Neural crest cell (in vitro differentiated cells): ENCODE results near the gene CWC27. TPM values are rescaled to one million over a fixed set of nuclear protein-coding genes. Genes with fewer than 3 reads are reported as not detected.

Experiments
- DNase-seq: peaks from one replicate; pipeline ENCODE4 v3.0.0; 2021; ENCODE audit warnings: low read depth, mixed read lengths, low spot score
- H3K27ac Mint-ChIP-seq: one replicate; pipeline ENCODE4 v1.8.0; 2021; ENCODE audit warnings: mild to moderate bottlenecking, mixed read lengths; ENCODE audit not compliant: unreplicated experiment
- H3K27me3 Mint-ChIP-seq: 2 replicates; pipeline ENCODE4 v1.8.0; 2021; ENCODE audit warnings: low read depth, mild to moderate bottlenecking, mixed read lengths
- H3K36me3 Mint-ChIP-seq: 2 replicates; pipeline ENCODE4 v1.8.0; 2021; ENCODE audit warnings: low read depth, mild to moderate bottlenecking, mixed read lengths
- H3K4me1 Mint-ChIP-seq: 2 replicates; pipeline ENCODE4 v1.8.0; 2021; ENCODE audit warnings: mixed read lengths
- H3K4me3 Mint-ChIP-seq: one replicate; pipeline ENCODE4 v1.8.0; 2021; ENCODE audit warnings: mild to moderate bottlenecking, mixed read lengths
- H3K9me3 Mint-ChIP-seq: 2 replicates; pipeline ENCODE4 v1.8.0; 2021; ENCODE audit warnings: mixed read lengths
- total RNA-seq: library from RNA; stranded (reverse); gene quantifications from 2 replicates; pipeline ENCODE4 v1.2.1, GENCODE V29; 2021
- TF ChIP-seq, protein P1 (sequence below): fragments of 200-600 bp; sonication (generic); conservative IDR thresholded peaks from 2 replicates; pipeline ENCODE4 v1.5.0; 2021; ENCODE audit warnings: antibody characterized with exemption, mild to moderate bottlenecking

Gene CWC27
- total RNA-seq, 1 donor from 2014 or later, result 29.4 TPM

DNA sequence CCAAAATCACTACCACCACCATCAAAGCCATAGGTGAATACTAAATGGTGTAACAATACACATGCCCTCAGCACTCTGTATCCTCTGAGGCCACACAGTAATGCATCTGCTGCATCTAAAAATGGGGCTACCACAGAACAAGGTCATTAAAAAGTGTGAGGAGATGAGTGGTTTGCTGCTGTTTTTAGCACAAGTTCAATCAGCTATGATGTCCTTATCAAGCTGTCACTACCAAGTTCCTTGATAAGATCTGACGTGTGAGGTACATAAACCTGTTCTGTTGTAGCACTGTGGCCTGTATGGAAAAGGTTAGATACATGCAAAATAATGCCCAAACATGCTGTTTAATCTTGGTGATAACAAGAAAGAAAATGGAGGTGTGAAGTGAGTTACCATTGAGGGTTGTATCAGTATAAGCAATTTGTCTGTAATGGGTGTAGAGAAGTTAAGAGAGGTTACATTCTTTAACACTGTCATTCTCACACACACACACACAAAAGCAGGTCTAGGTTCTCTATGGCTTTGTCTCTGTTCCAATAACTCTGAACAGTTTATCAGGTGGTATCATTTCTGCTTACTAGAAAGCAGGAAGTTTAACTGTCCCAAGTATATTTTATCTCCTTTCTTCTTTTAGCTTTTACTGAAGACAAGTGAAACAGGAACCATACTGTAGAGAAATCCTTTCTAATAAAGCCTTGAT is 252.9 kb downstream of the CWC27 start:
- no peak for DNase-seq
- TF ChIP-seq, protein P1, sequence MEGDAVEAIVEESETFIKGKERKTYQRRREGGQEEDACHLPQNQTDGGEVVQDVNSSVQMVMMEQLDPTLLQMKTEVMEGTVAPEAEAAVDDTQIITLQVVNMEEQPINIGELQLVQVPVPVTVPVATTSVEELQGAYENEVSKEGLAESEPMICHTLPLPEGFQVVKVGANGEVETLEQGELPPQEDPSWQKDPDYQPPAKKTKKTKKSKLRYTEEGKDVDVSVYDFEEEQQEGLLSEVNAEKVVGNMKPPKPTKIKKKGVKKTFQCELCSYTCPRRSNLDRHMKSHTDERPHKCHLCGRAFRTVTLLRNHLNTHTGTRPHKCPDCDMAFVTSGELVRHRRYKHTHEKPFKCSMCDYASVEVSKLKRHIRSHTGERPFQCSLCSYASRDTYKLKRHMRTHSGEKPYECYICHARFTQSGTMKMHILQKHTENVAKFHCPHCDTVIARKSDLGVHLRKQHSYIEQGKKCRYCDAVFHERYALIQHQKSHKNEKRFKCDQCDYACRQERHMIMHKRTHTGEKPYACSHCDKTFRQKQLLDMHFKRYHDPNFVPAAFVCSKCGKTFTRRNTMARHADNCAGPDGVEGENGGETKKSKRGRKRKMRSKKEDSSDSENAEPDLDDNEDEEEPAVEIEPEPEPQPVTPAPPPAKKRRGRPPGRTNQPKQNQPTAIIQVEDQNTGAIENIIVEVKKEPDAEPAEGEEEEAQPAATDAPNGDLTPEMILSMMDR, result no peak
- H3K27me3 Mint-ChIP-seq, result no peaks in the 10 kb centered on the region
- no peak overlapping the region for H3K4me3 Mint-ChIP-seq
- H3K36me3 Mint-ChIP-seq, result no peaks in the 10 kb centered on the region
- H3K4me1 Mint-ChIP-seq, result peaks cover 4% of the 10 kb centered on the region
- H3K27ac Mint-ChIP-seq, result no peak overlapping the region
- no peaks in the 10 kb centered on the region for H3K9me3 Mint-ChIP-seq

DNA sequence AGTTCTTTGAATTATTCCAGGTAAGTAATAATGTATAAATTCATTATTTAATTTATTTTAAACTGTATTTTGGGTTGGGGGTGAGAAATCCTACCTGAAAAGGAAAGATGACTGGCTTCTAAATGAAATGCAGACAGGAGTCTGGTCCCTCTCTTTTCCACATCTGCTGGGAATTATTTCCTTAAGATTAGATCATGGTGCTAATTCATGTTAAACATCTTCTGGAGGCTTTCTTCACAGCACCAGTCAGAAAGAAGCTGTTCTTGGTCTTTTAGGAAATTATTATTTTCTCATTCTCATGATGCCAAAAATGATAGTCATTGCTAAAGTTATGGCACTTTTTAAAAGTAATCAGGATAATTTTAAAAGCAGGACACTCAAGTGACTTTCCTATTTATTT is 254.2 kb downstream of the CWC27 start:
- Mint-ChIP-seq H3K27ac (no peak overlapping the region), H3K9me3 (no peaks in the 10 kb centered on the region), H3K36me3 (no peaks in the 10 kb centered on the region), H3K4me1 (peaks cover 12% of the 10 kb centered on the region), H3K27me3 (no peaks in the 10 kb centered on the region), H3K4me3 (no peak overlapping the region)
- TF ChIP-seq, protein P1, result no peak
- DNase-seq, result no peak

DNA sequence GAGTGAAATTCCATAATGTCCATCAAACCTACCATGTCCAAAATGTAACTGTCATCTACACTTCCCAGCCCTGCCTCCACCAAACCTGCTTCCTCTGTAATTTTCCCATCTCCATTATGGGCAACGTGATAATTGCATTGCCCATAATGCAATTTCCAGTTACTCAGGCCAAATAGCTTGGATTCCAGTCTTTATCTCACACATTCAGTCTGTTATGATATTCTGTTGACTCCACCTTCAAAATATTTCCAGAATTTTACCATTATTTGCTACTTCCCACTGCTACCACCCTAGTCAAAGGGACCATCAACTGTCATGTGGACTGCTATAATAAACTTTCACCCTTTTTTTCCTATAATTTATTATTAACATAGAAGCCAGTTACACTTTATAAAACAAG is 256.0 kb downstream of the CWC27 start:
- TF ChIP-seq, protein P1, result no peak
- Mint-ChIP-seq H3K4me3 (no peak overlapping the region), H3K4me1 (peaks cover 14% of the 10 kb centered on the region), H3K36me3 (no peaks in the 10 kb centered on the region), H3K27me3 (no peaks in the 10 kb centered on the region), H3K9me3 (no peaks in the 10 kb centered on the region), H3K27ac (no peak overlapping the region)
- no peak for DNase-seq

DNA sequence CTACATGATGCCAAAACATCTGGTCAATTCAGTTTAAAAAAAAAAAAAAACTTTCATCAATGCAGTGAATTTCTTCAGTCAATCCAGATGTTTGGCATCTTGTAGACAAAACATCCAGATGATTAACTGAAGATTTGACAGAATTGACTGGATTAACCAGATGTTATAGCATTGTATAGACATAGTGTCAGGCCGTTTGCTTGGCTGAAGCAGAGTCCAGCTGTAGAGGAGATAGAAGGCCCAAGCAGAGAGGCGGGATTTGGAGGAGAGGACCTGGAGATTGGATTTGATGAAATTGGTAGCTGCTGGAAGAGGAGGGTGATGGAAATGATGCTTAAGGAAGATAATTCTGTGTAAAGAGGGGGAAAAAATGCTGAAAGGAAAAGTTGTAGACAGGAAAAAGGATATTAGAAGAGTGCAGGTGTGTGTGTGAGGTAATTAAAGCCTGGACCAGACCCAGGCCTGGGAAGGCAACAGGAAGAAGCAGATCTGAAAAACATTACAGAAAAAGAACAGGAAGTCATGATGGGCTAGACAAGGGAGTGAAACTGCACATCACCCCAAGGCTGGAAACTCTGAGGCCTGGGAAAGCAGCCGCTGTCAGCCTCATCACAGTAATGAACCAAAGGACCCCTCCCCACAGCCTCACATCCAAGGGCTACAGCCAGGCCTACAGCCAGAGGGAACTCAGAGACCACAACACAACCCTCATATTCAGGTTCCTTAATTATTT is 258.3 kb downstream of the CWC27 start:
- TF ChIP-seq, protein P1, result no peak
- DNase-seq, result no peak
- no peaks in the 10 kb centered on the region for H3K36me3 Mint-ChIP-seq
- peak overlapping the region; percentile 6 for H3K27ac Mint-ChIP-seq
- H3K27me3 Mint-ChIP-seq, result no peaks in the 10 kb centered on the region
- H3K4me3 Mint-ChIP-seq, result peak overlapping the region; percentile 5
- H3K9me3 Mint-ChIP-seq, result no peaks in the 10 kb centered on the region
- H3K4me1 Mint-ChIP-seq, result peaks cover 14% of the 10 kb centered on the region

DNA sequence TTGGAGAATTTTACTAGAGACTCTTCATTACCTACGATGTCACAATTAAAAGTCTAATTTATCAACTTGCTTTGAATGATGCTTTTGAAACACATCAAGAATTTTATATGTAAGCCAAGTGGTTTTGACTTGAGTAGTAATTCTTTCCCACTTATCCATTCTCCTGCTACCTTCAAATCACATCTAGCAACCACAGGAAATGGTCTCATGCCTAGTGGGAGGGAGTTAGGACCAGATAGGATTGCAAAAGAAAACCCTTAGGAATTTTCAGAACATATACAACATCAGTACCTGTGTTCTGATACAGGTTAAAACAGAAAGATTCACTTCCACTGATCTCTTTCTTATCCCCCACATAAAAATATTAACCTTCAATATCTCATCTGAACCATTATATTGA is 260.4 kb downstream of the CWC27 start:
- H3K4me3 Mint-ChIP-seq, result no peak overlapping the region
- peaks cover 15% of the 10 kb centered on the region for H3K4me1 Mint-ChIP-seq
- H3K36me3 Mint-ChIP-seq, result no peaks in the 10 kb centered on the region
- no peak for DNase-seq
- TF ChIP-seq, protein P1, result no peak
- no peaks in the 10 kb centered on the region for H3K27me3 Mint-ChIP-seq
- H3K9me3 Mint-ChIP-seq, result no peaks in the 10 kb centered on the region
- no peak overlapping the region for H3K27ac Mint-ChIP-seq
